Measurements from ENCODE around the gene BEND3. TPM values are rescaled to one million over a fixed set of nuclear protein-coding genes. Genes with fewer than 3 reads are reported as not detected.

The BEND3 gene
- total and polyA plus RNA-seq, 9 of the 15 experiments (the other 6 are each of a cell fraction or from before 2014, with no cell fraction given) = 0.64 to 8.4 (median 3.3) TPM

- TF ChIP-seq HNRNPUL1 (IDR thresholded peaks at IDR 0.05; ENCODE audit: low read length) (no peak), ETS2 (tag; IDR thresholded peaks at IDR 0.05; ENCODE audit: borderline replicate concordance, poor library complexity, severe bottlenecking) (no peak), ZNF274 (IDR thresholded peaks at IDR 0.05; ENCODE audit: borderline replicate concordance, low read depth, low read length) (no peak), NUFIP1 (IDR thresholded peaks at IDR 0.05; ENCODE audit: partially characterized antibody) (no peak)
Observed at GRCh38 chr6:107152638-107153430, 37.5 kb upstream of the BEND3 start (continued).

DNA sequence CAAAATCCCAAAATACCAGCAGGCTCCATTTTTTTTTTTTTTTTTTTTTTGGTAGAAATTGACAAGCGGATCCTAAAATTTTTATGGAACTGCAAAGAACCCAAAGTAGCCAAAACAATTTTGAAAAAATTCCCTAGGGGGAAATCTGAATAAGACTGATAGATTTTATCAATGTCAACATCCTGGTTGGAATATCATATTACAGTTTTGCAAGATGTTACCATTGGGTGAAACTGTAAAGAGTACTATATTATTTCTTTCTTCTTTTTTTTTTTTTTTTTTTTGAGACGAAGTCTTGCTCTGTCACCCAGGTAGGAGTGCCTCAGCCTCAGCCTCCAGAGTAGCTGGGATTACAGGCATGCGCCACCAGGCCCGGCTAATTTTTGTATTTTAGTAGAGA is 29.4 kb upstream of the BEND3 start:
- H3K4me3 ChIP-seq = no peak overlapping the region
- H3K4me2 ChIP-seq (ENCODE audit: insufficient read depth, low read length) = no peak overlapping the region
- ChIA-PET CTCF (ENCODE audit: low intra/inter-chr PET ratio) (no interaction called here), POLR2A (interaction anchor here (0.6 kb wide), 1 partner anchor 1180 kb away, joined by 4 read pairs; no protein-coding TSS in a partner anchor)
- H4K20me1 ChIP-seq (replicated peaks; ENCODE audit: control insufficient read depth, insufficient read depth, low read length) = no peaks in the 10 kb centered on the region
- no peaks in the 10 kb centered on the region; a peak in 1 of 5 replicates for H3K4me1 ChIP-seq (replicated peaks in 1 of 2; ENCODE audit: control insufficient read depth in 2 of 2, insufficient read depth in 2 of 2, low read length in 2 of 2)
- BruUV-seq (replicated peaks) = no TSS peak
- no peaks in the 10 kb centered on the region for H3K9me3 ChIP-seq (replicated peaks; ENCODE audit: control insufficient read depth, insufficient read depth, low read depth, low read length)
- FAIRE-seq (no peak), DNase-seq (ENCODE audit: extremely low read depth in 1 of 4, low spot score in 3 of 4) (no peak), ATAC-seq (no peak; the same call in 2 of the 3 replicates)
- no peaks in the 10 kb centered on the region for H3K9me1 ChIP-seq (ENCODE audit: control insufficient read depth, insufficient read depth, low read length)
- H3K9ac ChIP-seq (ENCODE audit: insufficient read depth in 1 of 2, low read depth in 2 of 2, low read length in 2 of 2) = no peak overlapping the region
- in situ Hi-C loops (cut with MboI) = no loop called here
- H3K27ac ChIP-seq (ENCODE audit: extremely low read depth, low read depth, low read length) = no peak overlapping the region
- no peak overlapping the region for H2AFZ ChIP-seq (ENCODE audit: low read depth, low read length)
- 36% methylated on average over 3 of the region's 4 CpGs for WGBS (ENCODE audit: insufficient coverage, low coverage, missing lambda C conversion rate)
- H3K36me3 ChIP-seq (ENCODE audit: control insufficient read depth, insufficient read depth, low read length) = no peaks in the 10 kb centered on the region
- no peaks in the 10 kb centered on the region for H3K79me2 ChIP-seq (ENCODE audit: control insufficient read depth, insufficient read depth, low read length)
- H3K27me3 ChIP-seq (ENCODE audit: control insufficient read depth in 2 of 2, insufficient read depth in 2 of 2, low read length in 2 of 2) = peaks cover 3 to 5% of the 10 kb centered on the region in 2 experiments; a peak in 3 of 5 replicates
- intact Hi-C loops (cut with micrococcal nuclease) = no loop called here
- TF ChIP-seq CHCHD3 (CRISPR knock-in tag; IDR thresholded peaks at IDR 0.05) (no peak), ZNF197 (CRISPR knock-in tag; IDR thresholded peaks at IDR 0.05; ENCODE audit: low read depth) (no peak), KHSRP (IDR thresholded peaks at IDR 0.05) (no peak), NRF1 (conservative IDR thresholded peaks at IDR 0.05 in 1 of 2, IDR thresholded peaks at IDR 0.05 in 1 of 2) (no peak), ELF1 (tag; IDR thresholded peaks at IDR 0.05) (no peak), ETV6 (IDR thresholded peaks at IDR 0.05; ENCODE audit: borderline replicate concordance in 1 of 2, low read depth in 2 of 2, low read length in 1 of 2) (no peak), ETV6 (CRISPR knock-in tag; IDR thresholded peaks at IDR 0.05; ENCODE audit: borderline replicate concordance) (no peak), HEY1 (CRISPR knock-in tag; IDR thresholded peaks at IDR 0.05; ENCODE audit: borderline replicate concordance) (no peak), ZNF165 (CRISPR knock-in tag; IDR thresholded peaks at IDR 0.05; ENCODE audit: borderline replicate concordance) (no peak), ATF7 (IDR thresholded peaks at IDR 0.05) (no peak), MXI1 (IDR thresholded peaks at IDR 0.05; ENCODE audit: low read depth, low read length) (no peak), ZBTB33 (CRISPR knock-in tag; IDR thresholded peaks at IDR 0.05) (no peak), SREBF1 (IDR thresholded peaks at IDR 0.05; ENCODE audit: borderline replicate concordance, low read depth, low read length) (no peak), HDAC1 (IDR thresholded peaks at IDR 0.05) (no peak), EWSR1 (IDR thresholded peaks at IDR 0.05; ENCODE audit: borderline replicate concordance, low read depth, partially characterized antibody) (no peak), TBL1XR1 (IDR thresholded peaks at IDR 0.05; ENCODE audit: low read length in 2 of 2) (no peak)
